Stimulated activated CD8-positive, alpha-beta memory T cell treated with anti-CD3 and anti-CD28 coated beads, Interleukin-12 subunit alpha, Interleukin-12 subunit beta, amount 100 ng/mL, for 1 hour (primary cell): ENCODE results near the gene MBD2.

Experiments
- DNase-seq: peaks from one replicate; pipeline ENCODE4 v3.0.0-alpha.2; 2020; ENCODE audit warnings: low read depth

The MBD2 gene

DNA sequence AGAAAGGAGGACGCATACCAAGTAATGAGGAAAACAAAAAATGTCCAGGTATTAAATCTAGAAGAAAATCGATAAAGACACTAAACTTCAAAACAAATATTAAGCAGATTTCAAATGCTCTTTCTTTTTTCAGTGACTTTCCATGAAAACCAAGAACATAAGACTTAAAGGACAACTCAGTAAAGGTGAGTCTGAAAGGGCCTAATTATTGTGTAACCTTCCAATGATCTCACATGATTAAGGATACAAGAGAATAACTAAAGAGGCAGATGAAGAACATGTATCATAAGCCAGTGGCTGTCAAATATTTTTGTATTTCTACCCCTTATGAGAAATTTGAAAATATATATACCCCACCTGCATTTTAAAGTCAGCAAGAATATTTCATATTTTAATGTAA, 30.7 kb downstream of the MBD2 start:
- DNase-seq: no peak

DNA sequence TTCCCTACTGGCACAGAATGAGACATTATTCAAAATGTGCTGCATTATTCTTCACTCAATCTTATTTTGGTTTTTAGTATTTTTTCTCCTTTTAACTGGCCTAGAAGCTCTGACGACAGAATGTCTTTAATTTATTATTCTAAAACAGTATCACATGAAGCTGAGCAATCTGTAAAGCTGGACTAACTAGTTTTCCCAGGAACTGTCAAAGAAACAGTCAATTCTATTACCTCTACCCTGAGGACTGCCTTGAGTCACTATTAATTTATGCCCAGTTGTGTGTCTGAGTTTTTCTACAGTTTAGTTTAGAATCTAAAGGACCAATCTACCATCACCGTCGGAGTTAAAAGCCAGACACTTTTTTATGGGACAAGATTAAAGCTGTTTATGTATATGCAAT, 31.6 kb downstream of the MBD2 start:
- no peak for DNase-seq

DNA sequence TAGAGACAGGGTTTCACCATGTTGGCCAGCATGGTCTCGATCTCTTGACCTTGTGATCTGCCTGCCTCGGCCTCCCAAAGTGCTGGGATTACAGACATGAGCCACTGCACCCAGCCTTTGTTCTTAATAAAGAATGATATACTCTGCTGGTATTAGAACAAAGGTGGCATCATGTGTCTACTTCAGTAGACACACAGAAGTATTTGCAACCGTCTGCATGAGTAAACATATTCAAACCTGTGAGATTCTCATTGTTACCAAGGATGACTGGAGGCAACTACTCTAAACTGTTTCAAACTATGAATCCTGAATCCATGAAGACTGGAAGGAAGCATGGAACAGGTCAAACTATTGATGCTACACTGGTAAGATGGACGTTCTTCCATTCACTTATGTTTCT, 32.1 kb downstream of the MBD2 start:
- no peak for DNase-seq

DNA sequence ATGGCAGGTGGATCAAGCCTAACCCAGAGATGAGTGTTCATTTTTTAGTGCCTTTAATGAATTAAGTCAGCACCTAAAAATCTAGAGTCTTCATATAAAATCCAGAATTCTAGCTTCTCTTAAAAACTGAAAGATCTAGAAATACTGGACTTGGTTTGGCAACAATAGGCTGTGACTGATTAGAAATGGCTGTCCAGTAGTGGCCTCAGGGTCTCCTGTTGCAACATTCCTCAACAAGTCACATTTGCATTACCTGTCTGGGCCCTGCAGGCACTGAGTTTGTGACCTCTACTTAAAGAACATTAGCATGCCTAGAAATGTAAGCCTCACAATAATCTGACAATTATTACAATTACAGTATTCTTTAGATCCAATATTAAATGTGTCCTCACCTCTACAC, 33.1 kb downstream of the MBD2 start:
- DNase-seq: no peak

DNA sequence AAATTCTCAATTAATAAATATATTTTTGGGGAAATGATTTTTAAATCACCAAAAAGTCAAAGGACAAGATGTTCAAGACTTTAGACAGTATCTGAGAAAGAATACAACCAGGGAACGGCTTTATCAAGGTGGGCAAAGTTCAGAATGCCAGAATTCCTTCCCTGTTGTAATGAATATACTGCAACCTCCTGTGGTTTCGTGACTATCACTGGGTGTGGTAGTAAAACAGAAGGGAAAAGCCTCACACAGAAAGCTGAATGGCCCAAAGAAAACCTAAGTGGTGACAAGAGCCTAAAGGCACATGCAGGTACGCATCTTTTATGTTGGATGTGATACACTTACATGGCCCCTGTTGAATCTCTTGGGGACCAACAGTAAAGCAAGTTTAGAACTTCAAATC, 37.1 kb downstream of the MBD2 start:
- DNase-seq: no peak

DNA sequence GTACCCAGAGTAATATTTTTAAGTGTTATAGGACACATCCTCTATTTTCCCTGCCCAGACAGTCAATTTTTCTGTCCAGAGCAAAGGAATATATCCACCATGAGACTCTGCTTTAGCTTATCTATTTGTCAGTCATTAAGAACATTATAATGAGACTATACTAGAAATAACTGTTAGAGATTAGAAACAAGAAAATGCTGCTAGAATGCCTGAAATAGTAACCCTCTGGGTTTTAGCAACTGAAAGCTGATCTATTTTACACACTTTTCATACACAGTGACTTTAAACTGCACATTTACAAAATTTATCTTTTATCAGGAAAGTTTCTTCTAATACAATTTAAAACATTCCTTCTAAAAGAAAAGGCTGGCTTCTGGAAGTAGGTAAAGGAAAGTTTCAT, 39.6 kb downstream of the MBD2 start:
- no peak for DNase-seq

DNA sequence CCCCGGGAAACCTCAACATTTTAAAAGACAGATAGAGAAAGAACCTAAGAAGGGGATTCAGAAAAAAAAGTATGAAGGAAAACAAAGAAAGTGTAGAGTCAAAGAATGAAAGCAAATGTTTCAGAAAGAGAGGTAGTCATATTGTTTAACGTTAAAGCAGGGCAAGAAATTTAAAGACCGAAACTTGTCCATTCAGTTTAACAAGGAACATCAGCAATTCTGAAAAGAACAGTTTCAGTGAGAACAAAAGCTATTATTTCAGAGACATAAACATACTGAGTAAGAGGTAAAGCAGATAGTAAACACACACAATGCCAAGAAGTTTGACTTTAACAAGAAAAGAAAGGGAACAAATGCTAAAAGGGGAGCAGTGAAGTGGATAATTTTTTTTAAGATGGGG, 41.1 kb downstream of the MBD2 start:
- DNase-seq: no peak

DNA sequence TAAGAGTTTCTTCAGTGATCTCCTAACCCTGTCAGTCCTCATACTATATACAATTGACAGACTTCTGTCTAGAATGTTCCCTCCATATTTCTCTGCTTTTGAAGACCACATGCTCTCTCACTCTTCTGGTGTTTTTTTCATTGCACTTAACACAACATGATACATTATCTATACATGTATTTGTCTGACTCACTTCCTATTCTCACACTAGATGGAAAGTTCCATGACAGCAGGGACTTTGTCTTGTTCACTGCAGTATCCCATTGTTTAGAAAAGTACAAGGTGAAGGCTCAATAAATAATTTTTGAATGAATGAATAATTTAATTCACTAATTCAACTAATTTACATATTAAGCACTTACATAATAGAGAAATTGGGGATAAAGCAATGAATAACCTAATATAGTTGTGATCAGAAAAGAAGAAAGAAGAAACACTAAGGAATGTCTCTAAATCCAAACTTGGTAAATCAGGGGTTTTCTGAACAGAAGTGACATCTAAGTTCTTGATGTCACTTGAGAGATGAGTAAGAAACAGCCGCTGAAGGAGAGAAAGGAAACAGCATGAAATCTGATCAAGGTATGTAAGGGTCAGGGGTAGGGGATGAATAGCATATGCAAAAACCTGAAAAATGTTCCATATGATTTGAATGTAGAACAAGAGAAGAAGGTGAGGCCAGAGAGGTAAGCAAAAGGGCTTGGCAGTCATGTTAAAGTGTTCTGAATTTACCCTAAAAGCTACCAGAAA, 42.4 kb downstream of the MBD2 start:
- DNase-seq: no peak

DNA sequence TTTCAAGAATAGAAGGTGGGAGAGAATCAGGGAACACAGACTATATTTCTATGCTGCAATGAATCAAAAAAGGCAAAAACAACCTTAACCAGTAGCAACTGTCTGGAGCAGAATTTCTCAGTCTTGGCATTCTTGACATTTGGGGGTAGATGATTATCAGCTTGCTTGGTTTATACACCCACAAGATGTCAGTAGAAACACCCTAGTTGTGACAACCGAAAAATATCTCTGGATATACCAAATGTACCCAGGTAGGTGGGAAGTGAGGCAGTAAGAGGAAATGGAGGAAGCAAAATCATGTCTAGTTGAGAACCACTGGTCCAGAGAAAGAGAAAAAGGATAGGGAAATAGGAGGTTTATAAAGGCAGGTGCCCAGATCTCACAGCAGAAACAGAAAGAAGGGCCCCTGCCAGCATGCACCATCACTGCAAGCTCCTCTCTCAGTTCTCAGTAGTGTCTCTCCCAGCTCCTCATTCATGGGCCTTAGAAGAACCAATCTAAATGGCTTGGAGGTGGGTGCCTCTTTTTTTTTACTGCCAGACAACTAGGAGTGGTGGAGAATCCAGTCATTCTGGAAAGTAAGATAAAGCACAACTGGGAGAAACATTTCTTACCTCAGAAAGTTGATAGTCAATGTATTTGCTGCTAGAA, 50.4 kb downstream of the MBD2 start:
- DNase-seq: no peak

DNA sequence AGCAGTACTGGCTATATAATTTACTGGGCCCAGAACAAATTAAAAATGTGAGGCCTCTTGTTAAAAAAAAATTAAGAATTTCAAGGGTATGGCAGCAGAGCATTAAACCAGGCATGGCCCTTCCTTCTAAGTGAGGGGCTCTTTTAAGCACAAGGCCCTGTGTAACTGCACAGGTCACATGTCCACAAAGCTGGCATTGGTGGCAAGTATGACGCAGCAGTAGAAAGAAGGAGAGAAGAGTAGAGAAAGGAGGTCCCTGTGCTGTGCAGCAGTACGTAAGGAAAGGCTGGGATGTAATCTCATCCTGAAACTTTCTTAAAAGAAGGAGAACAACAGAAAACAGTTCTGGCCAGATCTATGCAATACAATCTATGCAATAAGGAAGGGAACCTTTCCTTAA, 51.2 kb downstream of the MBD2 start:
- DNase-seq: no peak

DNA sequence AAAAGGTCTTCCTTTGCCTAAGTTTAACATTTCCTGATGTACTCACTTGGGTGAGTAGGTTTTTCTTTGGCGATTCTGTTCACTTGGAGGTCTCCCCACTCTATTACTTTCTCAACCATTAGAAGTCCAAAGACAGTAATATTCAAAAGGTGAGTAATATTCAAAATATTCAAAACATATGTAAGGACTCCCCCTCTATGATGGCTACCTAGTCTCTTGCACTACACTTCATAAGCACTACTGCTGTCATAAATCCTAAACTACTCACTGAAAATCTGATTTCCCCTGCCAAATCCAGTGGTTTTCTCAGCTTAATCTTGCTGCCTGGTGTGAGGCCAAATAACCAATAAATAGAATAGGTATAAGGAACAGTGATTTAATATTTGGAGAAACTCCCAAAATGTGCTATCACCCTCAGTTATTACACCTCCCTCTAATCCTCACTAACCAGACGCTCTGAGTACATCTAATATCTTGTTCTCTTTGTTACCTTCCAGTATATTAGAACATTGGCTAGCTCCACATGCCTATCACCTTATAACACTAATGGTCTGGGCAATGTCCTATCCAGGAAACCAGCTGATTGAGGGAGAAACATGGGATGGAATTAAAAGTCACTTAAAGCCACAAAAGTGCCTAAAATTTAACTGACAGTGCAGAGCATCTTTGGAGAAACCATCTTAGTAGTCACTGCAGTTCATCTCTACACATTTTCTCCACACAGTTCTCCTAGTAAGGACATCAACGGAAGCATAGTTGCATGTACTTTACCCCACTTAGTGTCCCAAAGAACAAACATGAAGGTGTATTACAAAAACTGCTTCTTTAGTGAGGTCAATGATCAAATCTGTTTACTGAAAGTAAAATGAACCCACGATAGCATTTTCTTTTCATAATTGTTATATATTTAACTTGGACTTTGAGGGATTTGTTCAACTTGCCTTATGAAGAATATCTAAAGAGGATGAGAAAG, 54.8 kb downstream of the MBD2 start:
- no peak for DNase-seq

DNA sequence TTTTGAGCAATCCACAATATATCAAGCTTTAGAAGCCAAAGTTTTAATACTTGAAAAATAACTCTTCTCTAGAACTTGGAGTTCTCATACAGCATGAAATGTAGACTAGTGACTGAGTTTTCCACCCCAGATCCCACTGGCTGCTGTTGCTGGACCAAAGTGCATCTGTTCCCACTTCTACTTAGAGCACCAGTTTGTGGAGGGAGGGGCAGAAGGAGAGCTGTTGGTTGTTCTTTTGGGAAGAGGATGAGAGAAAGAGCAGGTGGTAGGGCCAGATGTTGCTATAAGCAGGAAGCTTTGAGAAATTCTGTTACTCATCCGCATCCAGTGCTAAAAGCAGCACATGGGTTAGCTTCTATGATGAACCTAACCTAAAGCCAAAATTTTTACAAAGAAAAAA, 59.0 kb downstream of the MBD2 start:
- no peak for DNase-seq

DNA sequence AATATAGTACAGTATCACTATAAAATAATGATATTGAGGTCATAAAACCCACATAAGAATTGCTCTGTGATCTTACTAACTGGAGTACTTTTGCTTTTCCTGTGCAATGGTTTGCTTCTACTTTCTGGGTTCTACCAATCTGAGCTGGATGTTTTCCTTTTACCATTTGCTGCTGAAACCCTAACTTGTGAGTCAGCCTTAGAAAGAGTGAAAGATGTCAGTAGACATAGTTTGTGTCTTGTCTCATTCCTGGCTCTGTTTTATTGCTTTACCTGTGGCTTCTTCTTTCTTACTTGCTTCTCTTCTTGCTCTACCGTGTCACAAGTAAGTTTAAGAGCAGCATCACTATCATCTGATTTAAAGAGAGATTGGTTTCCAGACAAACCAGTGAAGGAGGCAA, 61.0 kb downstream of the MBD2 start:
- DNase-seq: no peak

DNA sequence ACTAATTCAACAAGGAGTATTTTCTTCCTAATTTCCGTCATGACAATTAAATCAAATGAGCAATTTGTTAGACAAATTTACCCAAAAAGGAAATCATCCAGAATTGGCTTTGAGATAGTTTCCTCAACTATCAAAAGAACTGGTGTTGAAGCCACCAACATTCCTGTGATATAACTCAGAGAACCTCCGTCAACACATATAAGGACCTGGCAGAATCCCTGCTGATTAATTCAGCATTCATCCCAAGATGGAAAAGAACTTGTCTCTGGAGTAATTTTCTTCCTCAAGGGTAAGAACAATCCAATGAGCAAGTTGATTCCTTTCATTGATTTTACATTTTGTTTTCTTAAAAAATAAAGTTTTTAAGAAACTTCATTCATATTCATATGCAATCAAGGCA, 62.0 kb downstream of the MBD2 start:
- no peak for DNase-seq

DNA sequence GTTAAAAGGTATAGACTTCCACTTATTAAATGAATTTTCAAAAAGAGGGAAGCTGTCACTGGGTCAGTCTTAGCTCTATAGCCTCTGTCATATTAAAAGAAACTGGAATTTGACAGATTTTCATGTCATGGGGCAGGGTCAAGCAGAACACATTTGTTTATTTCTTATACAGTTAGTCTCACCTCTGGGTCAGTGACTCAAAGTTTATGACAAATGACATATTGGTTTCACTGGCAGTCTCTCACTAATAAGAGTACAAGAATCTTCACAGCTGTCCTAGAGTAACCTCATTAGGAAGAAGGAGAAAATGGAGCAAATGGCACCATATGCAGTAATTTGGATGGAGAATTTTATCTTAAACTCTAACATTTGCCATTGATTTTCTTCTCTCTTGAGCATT, 63.2 kb downstream of the MBD2 start:
- DNase-seq: no peak

DNA sequence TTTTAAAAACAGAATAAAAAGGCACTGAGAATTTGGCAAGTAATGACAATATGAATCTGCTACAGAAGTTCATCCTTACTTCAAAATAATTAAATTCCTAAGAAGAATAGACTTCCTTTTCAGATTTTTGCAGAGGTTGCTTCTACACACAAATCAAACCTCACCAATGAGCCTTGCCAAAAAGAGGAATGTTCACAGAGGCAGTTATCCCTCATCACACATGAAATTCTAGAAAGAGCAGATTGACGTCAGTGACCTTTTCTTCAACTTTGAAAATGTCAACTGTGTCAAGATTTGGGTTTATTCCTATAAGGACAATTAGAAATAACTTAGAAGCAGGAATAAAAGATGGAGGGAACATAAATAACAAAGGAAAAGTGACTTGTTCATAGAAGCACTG, 64.6 kb downstream of the MBD2 start:
- no peak for DNase-seq

DNA sequence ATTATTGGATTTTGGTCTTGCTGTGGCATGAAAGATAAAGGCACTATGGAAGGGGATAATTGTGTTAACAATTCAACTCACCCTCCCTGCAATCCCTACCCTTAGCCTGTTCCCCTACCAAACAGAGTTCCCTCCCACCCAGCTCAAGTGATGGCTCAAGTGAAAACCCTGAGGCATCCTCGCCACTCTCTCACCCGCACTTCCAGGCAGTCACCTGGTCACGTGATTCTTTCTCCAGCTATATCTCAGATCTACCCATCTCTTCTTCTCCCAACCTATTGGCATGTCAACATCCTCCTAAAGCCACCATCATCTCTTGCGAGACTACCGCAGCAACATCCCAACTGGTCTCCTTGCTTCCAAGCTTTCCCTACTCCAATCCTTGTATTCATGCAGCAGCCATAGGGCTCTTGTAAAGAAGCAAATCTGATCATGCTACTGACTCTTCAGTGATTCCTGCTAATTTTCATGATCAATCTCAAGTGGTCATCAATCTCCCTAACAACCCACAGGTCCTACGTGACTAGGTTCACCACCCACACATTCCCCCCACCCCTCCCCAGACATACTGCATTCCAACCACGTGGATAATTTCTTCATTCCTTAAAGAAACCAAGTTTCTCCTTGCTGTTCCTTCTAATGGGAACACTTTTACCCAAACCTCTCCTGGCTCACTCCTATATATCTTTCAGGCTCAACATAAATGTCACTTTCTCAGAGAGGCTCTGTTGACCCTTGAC, 66.7 kb downstream of the MBD2 start:
- DNase-seq: no peak

DNA sequence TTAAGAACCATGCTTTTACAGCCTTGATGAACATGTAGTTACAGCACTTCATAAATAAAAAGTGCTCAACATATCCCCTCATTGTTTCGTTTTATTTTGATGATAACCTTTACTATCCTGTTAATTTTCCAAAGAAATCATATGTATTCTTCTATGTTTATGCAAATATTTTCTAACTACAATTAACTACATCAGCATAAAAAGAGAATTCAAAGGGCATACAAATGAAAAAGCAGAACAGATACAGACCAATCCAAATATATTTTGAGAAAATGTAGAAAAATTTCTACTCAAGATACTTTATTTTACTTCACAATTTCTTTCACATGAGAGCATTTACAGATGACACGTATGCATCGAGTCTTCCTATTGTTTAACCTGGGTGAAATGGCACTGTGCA, 69.1 kb downstream of the MBD2 start:
- no peak for DNase-seq

DNA sequence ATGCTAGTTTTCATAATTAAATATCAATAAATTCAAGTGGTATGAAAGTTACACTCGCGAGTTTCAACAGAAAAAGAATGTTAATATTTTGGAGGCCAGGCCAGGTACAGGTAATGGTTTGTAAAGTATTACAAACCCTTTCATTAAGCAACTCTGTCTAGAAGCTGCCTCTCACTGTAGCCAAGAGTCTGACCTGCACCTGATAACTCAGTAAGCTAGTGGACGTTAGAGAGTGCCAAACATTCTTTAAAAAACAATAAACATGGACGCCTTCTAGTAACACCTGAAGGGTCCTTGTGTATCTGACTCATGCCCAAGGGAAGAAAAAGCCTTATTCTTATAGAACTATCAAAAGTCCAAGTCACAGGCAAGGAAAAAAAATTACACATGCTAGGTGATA, 70.2 kb downstream of the MBD2 start:
- no peak for DNase-seq

DNA sequence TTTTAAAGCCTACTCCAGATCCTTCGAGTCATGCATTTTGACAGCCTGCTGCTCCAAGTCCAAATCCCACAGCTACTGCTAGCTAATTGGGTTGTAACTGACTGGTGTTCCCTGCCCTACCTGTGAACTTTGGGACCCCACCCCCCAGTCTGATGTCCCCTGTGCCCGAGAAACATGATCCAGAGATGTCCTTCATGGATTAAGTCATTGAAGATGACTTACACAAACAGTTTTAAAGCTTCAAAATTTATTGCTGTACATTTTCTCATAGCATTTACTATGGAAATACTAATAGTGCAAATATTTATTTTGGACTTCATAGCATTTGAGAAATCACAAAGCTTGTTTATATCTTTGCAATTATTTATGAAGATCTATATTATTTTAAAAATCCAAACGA, 73.1 kb downstream of the MBD2 start:
- no peak for DNase-seq

DNA sequence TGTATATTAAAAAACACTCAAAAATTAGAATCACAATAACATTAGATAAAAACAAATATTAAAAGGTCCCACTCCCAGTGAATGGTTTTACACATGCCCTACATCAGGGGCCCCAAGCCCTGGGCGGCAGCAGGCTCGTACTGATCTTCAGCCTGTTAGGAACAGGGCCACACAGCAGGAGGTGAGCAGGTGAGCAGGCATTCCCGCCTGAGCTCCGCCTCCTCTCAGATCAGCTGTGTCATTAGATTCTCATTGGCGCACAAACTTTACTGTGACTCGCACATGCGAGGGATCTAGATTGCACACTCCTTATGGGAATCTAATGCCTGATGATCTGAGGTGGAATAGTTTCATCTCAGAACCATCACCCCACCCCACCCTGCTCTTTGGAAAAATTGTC, 74.2 kb downstream of the MBD2 start:
- DNase-seq: no peak

DNA sequence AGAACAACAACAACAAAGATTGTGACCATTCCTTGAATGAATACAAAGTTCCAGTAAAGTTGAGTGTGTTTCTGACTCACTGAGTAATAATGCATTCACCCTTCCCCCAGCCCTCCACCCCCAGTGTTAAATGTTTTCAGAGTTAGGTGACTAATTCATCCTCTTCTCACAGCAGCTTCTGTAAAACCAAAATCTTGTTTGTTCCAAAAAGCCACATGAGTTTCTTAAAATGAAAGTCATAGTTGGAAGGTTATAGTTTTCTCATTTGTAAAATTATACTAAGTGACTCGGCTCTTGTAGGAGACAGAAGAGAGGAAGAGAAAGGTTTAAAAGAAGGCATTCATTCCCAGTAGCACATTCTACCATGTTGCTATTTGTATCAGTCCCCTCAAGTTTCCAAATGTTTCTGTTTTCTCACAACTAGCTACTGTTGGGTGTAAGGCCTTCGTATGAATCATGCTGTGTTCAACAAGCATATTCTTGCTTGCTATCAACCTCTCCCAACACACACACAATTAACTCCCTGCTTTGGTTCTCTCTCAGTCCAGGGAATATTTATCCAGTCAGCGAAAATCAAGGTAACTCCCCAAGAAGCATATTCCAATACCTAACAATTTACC, 75.3 kb downstream of the MBD2 start:
- no peak for DNase-seq
